HEK293 (cell line): ENCODE results near the gene FILIP1.

ENCODE experiments used
- KLF1 ChIP-seq: fragments of 450-650 bp; formaldehyde crosslinking; IDR thresholded peaks from 2 replicates; pipeline ENCODE4 v1.5.1; 2016; ENCODE audit warnings: missing biosample characterization, missing genetic modification characterization
- ZEB2 ChIP-seq: fragments of 450-650 bp; formaldehyde crosslinking; IDR thresholded peaks from 2 replicates; pipeline ENCODE4 v1.5.1; 2016; ENCODE audit warnings: missing biosample characterization, missing genetic modification characterization
- TF ChIP-seq, protein P1 (sequence below): fragments of 450-650 bp; formaldehyde crosslinking; IDR thresholded peaks from 2 replicates; pipeline ENCODE4 v1.5.1; 2017; ENCODE audit warnings: missing biosample characterization, mild to moderate bottlenecking, missing genetic modification characterization, moderate library complexity
- TF ChIP-seq, protein P2 (sequence below): fragments of 450-650 bp; formaldehyde crosslinking; IDR thresholded peaks from 2 replicates; pipeline ENCODE4 v1.5.1; 2016; ENCODE audit warnings: missing biosample characterization, missing genetic modification characterization
- TF ChIP-seq, protein P3 (sequence below): fragments of 450-650 bp; formaldehyde crosslinking; IDR thresholded peaks from 2 replicates; pipeline ENCODE4 v1.5.1; 2016; ENCODE audit warnings: missing biosample characterization, missing genetic modification characterization
- TF ChIP-seq, protein P4 (sequence below): fragments of 450-650 bp; formaldehyde crosslinking; IDR thresholded peaks from 2 replicates; pipeline ENCODE4 v1.5.1; 2016; ENCODE audit warnings: missing biosample characterization, missing genetic modification characterization, low read depth

DNA sequence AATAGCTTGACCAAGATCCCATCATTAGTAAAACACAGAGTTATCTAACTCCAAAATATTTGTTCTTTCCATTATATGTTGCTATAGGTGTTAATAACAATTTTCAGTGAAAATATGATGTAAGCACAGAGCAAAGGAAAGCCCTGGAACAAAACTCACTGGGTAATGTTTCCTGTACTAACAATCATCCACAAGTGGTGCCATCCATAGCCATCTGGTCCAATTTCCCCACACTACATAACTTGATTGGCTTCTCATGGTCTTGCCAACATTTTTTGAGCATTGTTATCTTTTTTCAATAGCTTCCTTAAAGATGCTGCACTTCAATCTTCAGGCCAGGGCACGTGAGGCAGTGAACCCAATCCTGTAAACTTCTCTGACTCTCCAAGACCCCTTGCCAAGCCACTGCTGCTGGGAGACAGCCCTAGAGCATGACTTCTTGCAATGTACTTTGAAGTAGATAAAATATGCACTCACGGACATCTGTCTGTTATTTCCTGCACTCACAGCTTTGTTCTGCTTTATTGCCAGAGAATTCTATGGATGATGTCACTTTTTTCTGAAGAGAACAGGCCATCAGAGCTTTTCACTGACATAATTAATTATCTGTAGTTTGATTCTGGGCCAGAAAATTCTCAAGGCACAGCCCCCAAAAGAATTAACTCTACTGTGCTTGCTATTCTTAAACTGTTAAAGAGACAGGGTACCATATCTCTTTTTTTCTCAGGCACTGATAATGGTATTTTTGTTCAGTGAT, 111.5 kb downstream of the FILIP1 start:
- TF ChIP-seq, protein P1, sequence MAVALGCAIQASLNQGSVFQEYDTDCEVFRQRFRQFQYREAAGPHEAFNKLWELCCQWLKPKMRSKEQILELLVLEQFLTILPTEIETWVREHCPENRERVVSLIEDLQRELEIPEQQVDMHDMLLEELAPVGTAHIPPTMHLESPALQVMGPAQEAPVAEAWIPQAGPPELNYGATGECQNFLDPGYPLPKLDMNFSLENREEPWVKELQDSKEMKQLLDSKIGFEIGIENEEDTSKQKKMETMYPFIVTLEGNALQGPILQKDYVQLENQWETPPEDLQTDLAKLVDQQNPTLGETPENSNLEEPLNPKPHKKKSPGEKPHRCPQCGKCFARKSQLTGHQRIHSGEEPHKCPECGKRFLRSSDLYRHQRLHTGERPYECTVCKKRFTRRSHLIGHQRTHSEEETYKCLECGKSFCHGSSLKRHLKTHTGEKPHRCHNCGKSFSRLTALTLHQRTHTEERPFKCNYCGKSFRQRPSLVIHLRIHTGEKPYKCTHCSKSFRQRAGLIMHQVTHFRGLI (tag by site-specific recombination), result no peak
- TF ChIP-seq, protein P2, sequence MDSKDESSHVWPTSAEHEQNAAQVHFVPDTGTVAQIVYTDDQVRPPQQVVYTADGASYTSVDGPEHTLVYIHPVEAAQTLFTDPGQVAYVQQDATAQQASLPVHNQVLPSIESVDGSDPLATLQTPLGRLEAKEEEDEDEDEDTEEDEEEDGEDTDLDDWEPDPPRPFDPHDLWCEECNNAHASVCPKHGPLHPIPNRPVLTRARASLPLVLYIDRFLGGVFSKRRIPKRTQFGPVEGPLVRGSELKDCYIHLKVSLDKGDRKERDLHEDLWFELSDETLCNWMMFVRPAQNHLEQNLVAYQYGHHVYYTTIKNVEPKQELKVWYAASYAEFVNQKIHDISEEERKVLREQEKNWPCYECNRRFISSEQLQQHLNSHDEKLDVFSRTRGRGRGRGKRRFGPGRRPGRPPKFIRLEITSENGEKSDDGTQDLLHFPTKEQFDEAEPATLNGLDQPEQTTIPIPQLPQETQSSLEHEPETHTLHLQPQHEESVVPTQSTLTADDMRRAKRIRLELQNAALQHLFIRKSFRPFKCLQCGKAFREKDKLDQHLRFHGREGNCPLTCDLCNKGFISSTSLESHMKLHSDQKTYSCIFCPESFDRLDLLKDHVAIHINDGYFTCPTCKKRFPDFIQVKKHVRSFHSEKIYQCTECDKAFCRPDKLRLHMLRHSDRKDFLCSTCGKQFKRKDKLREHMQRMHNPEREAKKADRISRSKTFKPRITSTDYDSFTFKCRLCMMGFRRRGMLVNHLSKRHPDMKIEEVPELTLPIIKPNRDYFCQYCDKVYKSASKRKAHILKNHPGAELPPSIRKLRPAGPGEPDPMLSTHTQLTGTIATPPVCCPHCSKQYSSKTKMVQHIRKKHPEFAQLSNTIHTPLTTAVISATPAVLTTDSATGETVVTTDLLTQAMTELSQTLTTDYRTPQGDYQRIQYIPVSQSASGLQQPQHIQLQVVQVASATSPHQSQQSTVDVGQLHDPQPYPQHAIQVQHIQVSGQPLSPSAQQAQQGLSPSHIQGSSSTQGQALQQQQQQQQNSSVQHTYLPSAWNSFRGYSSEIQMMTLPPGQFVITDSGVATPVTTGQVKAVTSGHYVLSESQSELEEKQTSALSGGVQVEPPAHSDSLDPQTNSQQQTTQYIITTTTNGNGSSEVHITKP (tag by site-specific recombination), result no peak
- no peak for TF ChIP-seq KLF1 (tag by site-specific recombination)
- TF ChIP-seq, protein P3, sequence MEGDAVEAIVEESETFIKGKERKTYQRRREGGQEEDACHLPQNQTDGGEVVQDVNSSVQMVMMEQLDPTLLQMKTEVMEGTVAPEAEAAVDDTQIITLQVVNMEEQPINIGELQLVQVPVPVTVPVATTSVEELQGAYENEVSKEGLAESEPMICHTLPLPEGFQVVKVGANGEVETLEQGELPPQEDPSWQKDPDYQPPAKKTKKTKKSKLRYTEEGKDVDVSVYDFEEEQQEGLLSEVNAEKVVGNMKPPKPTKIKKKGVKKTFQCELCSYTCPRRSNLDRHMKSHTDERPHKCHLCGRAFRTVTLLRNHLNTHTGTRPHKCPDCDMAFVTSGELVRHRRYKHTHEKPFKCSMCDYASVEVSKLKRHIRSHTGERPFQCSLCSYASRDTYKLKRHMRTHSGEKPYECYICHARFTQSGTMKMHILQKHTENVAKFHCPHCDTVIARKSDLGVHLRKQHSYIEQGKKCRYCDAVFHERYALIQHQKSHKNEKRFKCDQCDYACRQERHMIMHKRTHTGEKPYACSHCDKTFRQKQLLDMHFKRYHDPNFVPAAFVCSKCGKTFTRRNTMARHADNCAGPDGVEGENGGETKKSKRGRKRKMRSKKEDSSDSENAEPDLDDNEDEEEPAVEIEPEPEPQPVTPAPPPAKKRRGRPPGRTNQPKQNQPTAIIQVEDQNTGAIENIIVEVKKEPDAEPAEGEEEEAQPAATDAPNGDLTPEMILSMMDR (tag by site-specific recombination), result no peak
- TF ChIP-seq ZEB2 (tag by site-specific recombination), result peak; percentile 50; the same call in 1 of the 2 replicates
- TF ChIP-seq, protein P4, sequence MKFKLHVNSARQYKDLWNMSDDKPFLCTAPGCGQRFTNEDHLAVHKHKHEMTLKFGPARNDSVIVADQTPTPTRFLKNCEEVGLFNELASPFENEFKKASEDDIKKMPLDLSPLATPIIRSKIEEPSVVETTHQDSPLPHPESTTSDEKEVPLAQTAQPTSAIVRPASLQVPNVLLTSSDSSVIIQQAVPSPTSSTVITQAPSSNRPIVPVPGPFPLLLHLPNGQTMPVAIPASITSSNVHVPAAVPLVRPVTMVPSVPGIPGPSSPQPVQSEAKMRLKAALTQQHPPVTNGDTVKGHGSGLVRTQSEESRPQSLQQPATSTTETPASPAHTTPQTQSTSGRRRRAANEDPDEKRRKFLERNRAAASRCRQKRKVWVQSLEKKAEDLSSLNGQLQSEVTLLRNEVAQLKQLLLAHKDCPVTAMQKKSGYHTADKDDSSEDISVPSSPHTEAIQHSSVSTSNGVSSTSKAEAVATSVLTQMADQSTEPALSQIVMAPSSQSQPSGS (tag by site-specific recombination), result peak; percentile 92
